Liver (tissue), 9 donors: Measurements from ENCODE around the gene NUP43. TPM values are rescaled to one million over a fixed set of nuclear protein-coding genes. Genes with fewer than 3 reads are reported as not detected.
A peak's percentile ranks its signal among the peaks of the same experiment; 100 is the strongest.
"Not testable (repeated sequence)": the region's sequence is repeated elsewhere in the genome, so short reads cannot be mapped to it uniquely, and the experiment has no call there.

Experiments used
- DNase-seq: peaks from one replicate; pipeline ENCODE4 v3.0.0-alpha.2; 2017; ENCODE audit warnings: low spot score
- H3K27ac ChIP-seq, 2 donors: one replicate each; pipeline ENCODE4 v1.7.0; 2013; ENCODE audit warnings: inconsistent platforms in 2 of 2, low read length in 2 of 2, control low read depth in 1 of 2, low read depth in 1 of 2, mild to moderate bottlenecking in 1 of 2
- H3K27me3 ChIP-seq, 4 donors: one replicate each; pipeline versions ENCODE4 v1.6.1 to v1.7.0; 2013; ENCODE audit warnings: low read length in 3 of 4, inconsistent platforms in 1 of 4, mild to moderate bottlenecking in 1 of 4, moderate library complexity in 1 of 4; ENCODE audit not compliant: control insufficient read depth in 4 of 4, insufficient read depth in 4 of 4
- H3K36me3 ChIP-seq, 4 donors: one replicate each; pipeline versions ENCODE4 v1.6.1 to v1.7.0; 2013; ENCODE audit warnings: low read length in 3 of 4, mild to moderate bottlenecking in 3 of 4, low read depth in 1 of 4, moderate library complexity in 1 of 4; ENCODE audit not compliant: control insufficient read depth in 4 of 4, insufficient read depth in 3 of 4
- H3K4me1 ChIP-seq, 4 donors: one replicate each; pipeline versions ENCODE4 v1.6.1 to v1.7.0; 2013; ENCODE audit warnings: low read length in 3 of 4, mild to moderate bottlenecking in 3 of 4, moderate library complexity in 1 of 4; ENCODE audit not compliant: control insufficient read depth in 4 of 4, insufficient read depth in 4 of 4
- H3K4me3 ChIP-seq, 3 donors: one replicate each; pipeline versions ENCODE4 v1.6.1 to v1.7.0; 2013; ENCODE audit warnings: low read length in 3 of 3, control low read depth in 1 of 3, low read depth in 1 of 3, mild to moderate bottlenecking in 1 of 3
- H3K9ac ChIP-seq, 2 donors: one replicate each; pipeline ENCODE4 v1.7.0; 2013; ENCODE audit warnings: low read length in 2 of 2, mild to moderate bottlenecking in 2 of 2, moderate library complexity in 2 of 2, control low read depth in 1 of 2, low read depth in 1 of 2
- H3K9me3 ChIP-seq, 4 donors: one replicate each; pipeline versions ENCODE4 v1.6.1 to v1.7.0; 2013; ENCODE audit warnings: low read length in 3 of 4; ENCODE audit not compliant: control insufficient read depth in 4 of 4
- EGR1 ChIP-seq, 2 donors: IDR thresholded peaks; 2 replicates each; pipeline ENCODE4 v1.6.1; 2016 to 2018; ENCODE audit warnings: antibody characterized with exemption in 2 of 2, low read depth in 2 of 2
- FOXA1 ChIP-seq: IDR thresholded peaks from 2 replicates; pipeline ENCODE4 v1.6.1; 2016; ENCODE audit warnings: antibody characterized with exemption
- FOXA2 ChIP-seq: IDR thresholded peaks from 2 replicates; pipeline ENCODE4 v1.6.1; 2016; ENCODE audit warnings: antibody characterized with exemption
- GABPA ChIP-seq, 2 donors: IDR thresholded peaks in 1 of 2; conservative IDR thresholded peaks in 1 of 2; 2 replicates each; pipeline ENCODE4 v1.6.1; 2016; ENCODE audit warnings: antibody characterized with exemption in 2 of 2, mild to moderate bottlenecking in 1 of 2, moderate library complexity in 1 of 2
- HNF4A ChIP-seq, 2 donors: conservative IDR thresholded peaks; 2 replicates each; pipeline ENCODE4 v1.6.1; 2016; ENCODE audit warnings: antibody characterized with exemption in 2 of 2, mild to moderate bottlenecking in 2 of 2
- HNF4G ChIP-seq: IDR thresholded peaks from 2 replicates; pipeline ENCODE4 v1.6.1; 2016; ENCODE audit warnings: antibody characterized with exemption
- JUND ChIP-seq, 2 donors: IDR thresholded peaks; 2 replicates each; pipeline ENCODE4 v1.6.1; 2016; ENCODE audit warnings: antibody characterized with exemption in 2 of 2
- NR2F2 ChIP-seq: IDR thresholded peaks from 2 replicates; pipeline ENCODE4 v1.6.1; 2016; ENCODE audit warnings: antibody characterized with exemption
- RAD21 ChIP-seq, 2 donors: IDR thresholded peaks; 2 replicates each; pipeline ENCODE4 v1.6.1; 2016; ENCODE audit warnings: antibody characterized with exemption in 2 of 2, mild to moderate bottlenecking in 2 of 2
- REST ChIP-seq: IDR thresholded peaks from 2 replicates; pipeline ENCODE4 v1.6.1; 2016; ENCODE audit warnings: antibody characterized with exemption, mild to moderate bottlenecking
- RXRA ChIP-seq, 2 donors: IDR thresholded peaks; 2 replicates each; pipeline ENCODE4 v1.6.1; 2017 to 2018; ENCODE audit warnings: antibody characterized with exemption in 2 of 2, mild to moderate bottlenecking in 1 of 2
- SP1 ChIP-seq: IDR thresholded peaks from 2 replicates; pipeline ENCODE4 v1.6.1; 2018; ENCODE audit warnings: antibody characterized with exemption, mild to moderate bottlenecking
- TAF1 ChIP-seq: conservative IDR thresholded peaks from 2 replicates; pipeline ENCODE4 v1.6.1; 2016; ENCODE audit warnings: antibody characterized with exemption, mild to moderate bottlenecking
- YY1 ChIP-seq: IDR thresholded peaks from 2 replicates; pipeline ENCODE4 v1.6.1; 2016; ENCODE audit warnings: antibody characterized with exemption, mild to moderate bottlenecking
- ZBTB33 ChIP-seq: IDR thresholded peaks from 2 replicates; pipeline ENCODE4 v1.6.1; 2016; ENCODE audit warnings: antibody characterized with exemption
- WGBS: extraction: QIAGEN DNeasy Blood & Tissue Kit; methylation state at CpG from one replicate; pipeline ENCODE4 v1.1.7; 2013; 5-methylcytosine and 5-hydroxymethylcytosine counted together
- polyA plus RNA-seq, 2 donors: library from polyadenylated mRNA; stranded (reverse) in 1 of 2; unstranded in 1 of 2; fragments of 200-250 nt in 1 of 2; fragments of >200 nt in 1 of 2; fragmentation: Nextera tagmentation in 1 of 2; extraction: Ambion mirVana in 1 of 2; gene quantifications; one replicate each; pipeline versions ENCODE4 v1.2.1 to v1.2.3, GENCODE V29; 2013 to 2015
- total RNA-seq, 2 donors: library from RNA; depleted of rRNA; stranded (reverse); fragments of >200 nt; gene quantifications; one replicate each; pipeline ENCODE4 v1.2.3, GENCODE V29; 2014
- TF ChIP-seq, protein P1 (sequence below): IDR thresholded peaks from 2 replicates; pipeline ENCODE4 v1.6.1; 2016; ENCODE audit warnings: antibody characterized with exemption
- TF ChIP-seq, protein P2 (sequence below): fragments of 150-350 bp; IDR thresholded peaks from 2 replicates; pipeline ENCODE4 v1.5.1; 2017; ENCODE audit warnings: improper control_type of control experiment, low read depth, low read length; ENCODE audit not compliant: missing input control
- TF ChIP-seq, protein P3 (sequence below): IDR thresholded peaks from 2 replicates; pipeline ENCODE4 v1.6.1; 2016; ENCODE audit warnings: antibody characterized with exemption
- donor health status: healthy.
- donor health status: healthy.
- donor health status: healthy.
- donor health status: healthy.
- donor health status: healthy.

The NUP43 gene
- total and polyA plus RNA-seq, 4 donors: 3.2 to 18.5 (median 10.4) TPM

DNA sequence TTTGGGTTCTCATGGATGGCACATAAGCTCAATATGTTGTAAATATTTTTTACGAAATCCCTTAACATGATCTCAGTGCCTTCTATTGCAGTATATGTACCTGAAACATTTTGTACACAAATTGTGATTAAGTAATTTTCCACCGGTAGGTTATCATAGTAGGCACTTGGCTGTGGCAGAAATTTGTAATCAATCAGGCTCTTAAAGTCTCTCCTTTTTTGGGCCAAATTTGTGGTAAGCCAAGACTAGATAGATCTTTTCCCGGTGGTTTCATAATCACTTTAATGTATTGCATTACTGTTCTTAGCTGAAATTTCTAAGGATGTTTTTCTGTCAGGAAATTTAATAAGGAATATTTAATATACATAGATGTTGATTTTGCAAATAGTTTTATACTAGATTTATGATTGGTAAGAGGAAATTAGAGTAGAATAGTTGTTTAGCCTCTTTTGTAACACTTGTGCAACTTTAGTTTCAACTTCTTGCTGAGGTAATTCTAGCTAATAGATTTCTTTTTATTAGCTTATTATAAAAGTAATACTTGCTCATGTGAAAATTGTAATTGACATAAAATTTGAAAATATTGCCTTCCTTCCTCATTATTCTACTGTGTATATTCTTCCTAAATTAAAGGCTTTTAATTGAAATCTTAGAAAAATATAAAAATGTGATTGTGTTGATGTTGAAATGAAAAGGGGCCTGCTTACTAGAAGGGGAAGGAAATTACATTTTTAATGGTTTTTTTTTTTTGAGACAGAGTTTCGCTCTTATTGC is 6.5 kb upstream of the NUP43 start:
- no peaks in the 10 kb centered on the region for H3K9me3 ChIP-seq
- H3K27ac ChIP-seq: peak overlapping the region; percentile 85 to 94
- H3K36me3 ChIP-seq: no peaks in the 10 kb centered on the region
- H3K9ac ChIP-seq: peak overlapping the region in 1 of 2 donors; percentile 31
- peaks cover 7 to 26% (median 19%) of the 10 kb centered on the region in 4 donors for H3K4me1 ChIP-seq
- H3K27me3 ChIP-seq: no peaks in the 10 kb centered on the region
- DNase-seq: no peak
- no peak overlapping the region for H3K4me3 ChIP-seq
- TF ChIP-seq FOXA1: no peak
- TF ChIP-seq EGR1 (IDR thresholded peaks at IDR 0.05; ENCODE audit: low read depth in 2 of 2): peak; percentile 73 to 75
- peak; percentile 60 to 78 for TF ChIP-seq RXRA (IDR thresholded peaks at IDR 0.05)
- TF ChIP-seq HNF4A (conservative IDR thresholded peaks at IDR 0.05): peak; percentile 65 to 68
- TF ChIP-seq ZBTB33: peak; percentile 87
- TF ChIP-seq, protein P1, sequence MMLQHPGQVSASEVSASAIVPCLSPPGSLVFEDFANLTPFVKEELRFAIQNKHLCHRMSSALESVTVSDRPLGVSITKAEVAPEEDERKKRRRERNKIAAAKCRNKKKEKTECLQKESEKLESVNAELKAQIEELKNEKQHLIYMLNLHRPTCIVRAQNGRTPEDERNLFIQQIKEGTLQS: peak; percentile 69
- TF ChIP-seq JUND (IDR thresholded peaks at IDR 0.05): peak; percentile 88 to 91
- TF ChIP-seq, protein P2, sequence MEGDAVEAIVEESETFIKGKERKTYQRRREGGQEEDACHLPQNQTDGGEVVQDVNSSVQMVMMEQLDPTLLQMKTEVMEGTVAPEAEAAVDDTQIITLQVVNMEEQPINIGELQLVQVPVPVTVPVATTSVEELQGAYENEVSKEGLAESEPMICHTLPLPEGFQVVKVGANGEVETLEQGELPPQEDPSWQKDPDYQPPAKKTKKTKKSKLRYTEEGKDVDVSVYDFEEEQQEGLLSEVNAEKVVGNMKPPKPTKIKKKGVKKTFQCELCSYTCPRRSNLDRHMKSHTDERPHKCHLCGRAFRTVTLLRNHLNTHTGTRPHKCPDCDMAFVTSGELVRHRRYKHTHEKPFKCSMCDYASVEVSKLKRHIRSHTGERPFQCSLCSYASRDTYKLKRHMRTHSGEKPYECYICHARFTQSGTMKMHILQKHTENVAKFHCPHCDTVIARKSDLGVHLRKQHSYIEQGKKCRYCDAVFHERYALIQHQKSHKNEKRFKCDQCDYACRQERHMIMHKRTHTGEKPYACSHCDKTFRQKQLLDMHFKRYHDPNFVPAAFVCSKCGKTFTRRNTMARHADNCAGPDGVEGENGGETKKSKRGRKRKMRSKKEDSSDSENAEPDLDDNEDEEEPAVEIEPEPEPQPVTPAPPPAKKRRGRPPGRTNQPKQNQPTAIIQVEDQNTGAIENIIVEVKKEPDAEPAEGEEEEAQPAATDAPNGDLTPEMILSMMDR: no peak
- TF ChIP-seq RAD21 (IDR thresholded peaks at IDR 0.05): peak; percentile 10 to 18
- TF ChIP-seq, protein P3, sequence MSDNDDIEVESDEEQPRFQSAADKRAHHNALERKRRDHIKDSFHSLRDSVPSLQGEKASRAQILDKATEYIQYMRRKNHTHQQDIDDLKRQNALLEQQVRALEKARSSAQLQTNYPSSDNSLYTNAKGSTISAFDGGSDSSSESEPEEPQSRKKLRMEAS: peak; percentile 53
- no peak for TF ChIP-seq NR2F2
- peak; percentile 81 for TF ChIP-seq SP1
- TF ChIP-seq FOXA2: peak; percentile 55
- peak; percentile 57 for TF ChIP-seq REST
- TF ChIP-seq HNF4G: peak; percentile 16
- TF ChIP-seq GABPA (IDR thresholded peaks at IDR 0.05 in 1 of 2, conservative IDR thresholded peaks at IDR 0.05 in 1 of 2): peak in 1 of 2 donors; percentile 40
- TF ChIP-seq YY1: peak; percentile 59
- no peak for TF ChIP-seq TAF1
- WGBS: 42% methylated on average over 4 of the region's 4 CpGs

GRCh38 chr6:149751920-149752319 is 5.6 kb upstream of the NUP43 start:
- H3K9ac ChIP-seq, H3K4me3 ChIP-seq, DNase-seq, H3K36me3 ChIP-seq, H3K9me3 ChIP-seq, H3K27me3 ChIP-seq: not testable (repeated sequence)
- Histone ChIP-seq H3K4me1 (peaks cover 7 to 26% (median 20%) of the 10 kb centered on the region in 4 donors), H3K27ac (peak overlapping the region; percentile 85 to 94)
- 98% methylated on average over 5 of the region's 5 CpGs for WGBS
